LHCN-M2 (cell line): ENCODE data around the gene SMC1A. TPM values are rescaled to one million over a fixed set of nuclear protein-coding genes. Genes with fewer than 3 reads are reported as not detected.
"Not testable (repeated sequence)": the region's sequence is repeated elsewhere in the genome, so short reads cannot be mapped to it uniquely, and the experiment has no call there.

Experiments used
- DNase-seq: peaks from one replicate; pipeline ENCODE4 v3.0.0-alpha.2; 2012; ENCODE audit warnings: low read depth
- total RNA-seq: library from RNA; depleted of rRNA; stranded (reverse); fragments of >200 nt; gene quantifications from 2 replicates; pipeline ENCODE4 v1.2.3, GENCODE V29; 2014

The SMC1A gene
- total RNA-seq, 1 experiment from 2014 or later: 53.2 TPM

GRCh38 chrX:53422861-53423306, 430 bp upstream of the SMC1A start, which contains the start of gene RIBC1:
Gene RIBC1, plus strand, starts transcription at chrX:53422873. Its CDS starts 3,404 bp downstream, at chrX:53426277.
- DNase-seq: no peak

- no peak for DNase-seq
These were observed 725 bp downstream of the SMC1A start for GRCh38 chrX:53421772-53422085.

- no peak for DNase-seq
These were observed 1.3 kb downstream of the SMC1A start for GRCh38 chrX:53421125-53421524.

GRCh38 chrX:53420351-53420750, 2.1 kb downstream of the SMC1A start:
- not testable (repeated sequence) for DNase-seq

GRCh38 chrX:53412446-53412845, 10.0 kb downstream of the SMC1A start:
- no peak for DNase-seq

GRCh38 chrX:53403535-53403934, 18.9 kb downstream of the SMC1A start:
- DNase-seq: no peak

- DNase-seq: no peak
These were observed 24.2 kb downstream of the SMC1A start for GRCh38 chrX:53398216-53398615.

GRCh38 chrX:53395605-53396298, 26.7 kb downstream of the SMC1A start:
- no peak for DNase-seq

- DNase-seq: no peak
These were observed 38.9 kb downstream of the SMC1A start for GRCh38 chrX:53383376-53384076.

GRCh38 chrX:53379747-53380146, 42.7 kb downstream of the SMC1A start:
- DNase-seq: no peak

GRCh38 chrX:53379008-53379710, 43.3 kb downstream of the SMC1A start:
- DNase-seq: no peak

- no peak for DNase-seq
These were observed 45.0 kb downstream of the SMC1A start for GRCh38 chrX:53377464-53377863.

- no peak for DNase-seq
These were observed 45.6 kb downstream of the SMC1A start for GRCh38 chrX:53376888-53377287.

GRCh38 chrX:53374923-53375322, 47.5 kb downstream of the SMC1A start:
- DNase-seq: no peak

GRCh38 chrX:53374222-53374820, 48.1 kb downstream of the SMC1A start:
- DNase-seq: peak; percentile 7

- no peak for DNase-seq
These were observed 49.1 kb downstream of the SMC1A start for GRCh38 chrX:53373307-53373706.

GRCh38 chrX:53366454-53366853, 56.0 kb downstream of the SMC1A start:
- DNase-seq: not testable (repeated sequence)

- DNase-seq: no peak
These were observed 60.0 kb downstream of the SMC1A start for GRCh38 chrX:53362449-53362848.

GRCh38 chrX:53357799-53358530, 64.5 kb downstream of the SMC1A start:
- DNase-seq: peak; percentile 6

- no peak for DNase-seq
These were observed 66.3 kb downstream of the SMC1A start for GRCh38 chrX:53356186-53356585.

GRCh38 chrX:53354669-53355068, 67.8 kb downstream of the SMC1A start:
- no peak for DNase-seq
